ENCODE results near the gene CXCL10. TPM values are rescaled to one million over a fixed set of nuclear protein-coding genes. Genes with fewer than 3 reads are reported as not detected.

The CXCL10 gene
- total RNA-seq, 4 donors from 2014 or later = 0.50 TPM; not detected in 3

GRCh38 chr4:76013540-76013939, 9.8 kb downstream of the CXCL10 start:
- intact Hi-C loops (cut with DNase I) = no loop called here
- Histone ChIP-seq H3K4me3 (no peak overlapping the region), H3K27me3 (no peaks in the 10 kb centered on the region), H3K4me1 (peaks cover 5 to 20% (median 14%) of the 10 kb centered on the region in 4 donors), H3K27ac (replicated peaks in 1 of 4) (no peak overlapping the region), H3K9me3 (no peaks in the 10 kb centered on the region), H3K36me3 (no peaks in the 10 kb centered on the region)
- TF ChIP-seq EP300 (IDR thresholded peaks at IDR 0.05) = no peak
- no peak for TF ChIP-seq POLR2AphosphoS5 (IDR thresholded peaks at IDR 0.05)
- TF ChIP-seq POLR2A (IDR thresholded peaks at IDR 0.05; ENCODE audit: low read depth) = no peak
- TF ChIP-seq CTCF (IDR thresholded peaks at IDR 0.05) = no peak
- WGBS = 15% methylated on average over 1 of the region's 1 CpG
- no peak for DNase-seq (ENCODE audit: extremely low spot score)

GRCh38 chr4:76012388-76012801, 10.9 kb downstream of the CXCL10 start:
- Histone ChIP-seq H3K27ac (replicated peaks in 1 of 4) (peak overlapping the region; percentile 52 to 69 (median 64)), H3K36me3 (no peaks in the 10 kb centered on the region), H3K27me3 (no peaks in the 10 kb centered on the region), H3K4me1 (peaks cover 5 to 20% (median 14%) of the 10 kb centered on the region in 4 donors), H3K9me3 (no peaks in the 10 kb centered on the region), H3K4me3 (peak overlapping the region in 3 of 4 donors; percentile 28 to 48 (median 36))
- DNase-seq (ENCODE audit: extremely low spot score) = no peak
- TF ChIP-seq CTCF (IDR thresholded peaks at IDR 0.05) = no peak
- no peak for TF ChIP-seq EP300 (IDR thresholded peaks at IDR 0.05)
- no peak for TF ChIP-seq POLR2AphosphoS5 (IDR thresholded peaks at IDR 0.05)
- no peak for TF ChIP-seq POLR2A (IDR thresholded peaks at IDR 0.05; ENCODE audit: low read depth)
- intact Hi-C loops (cut with DNase I) = no loop called here
- 30% methylated on average over 1 of the region's 1 CpG for WGBS

- Histone ChIP-seq H3K27ac (replicated peaks in 1 of 4) (peak overlapping the region; percentile 52 to 69 (median 64)), H3K36me3 (no peaks in the 10 kb centered on the region), H3K9me3 (no peaks in the 10 kb centered on the region), H3K4me3 (peak overlapping the region; percentile 27 to 48 (median 32)), H3K27me3 (no peaks in the 10 kb centered on the region), H3K4me1 (peaks cover 5 to 20% (median 14%) of the 10 kb centered on the region in 4 donors)
- no peak for DNase-seq (ENCODE audit: extremely low spot score)
- 22% methylated on average over 11 of the region's 13 CpGs for WGBS
- intact Hi-C loops (cut with DNase I) = no loop called here
- TF ChIP-seq EP300 (IDR thresholded peaks at IDR 0.05) = no peak
- no peak for TF ChIP-seq CTCF (IDR thresholded peaks at IDR 0.05)
- no peak for TF ChIP-seq POLR2AphosphoS5 (IDR thresholded peaks at IDR 0.05)
- TF ChIP-seq POLR2A (IDR thresholded peaks at IDR 0.05; ENCODE audit: low read depth) = no peak
Measured at GRCh38 chr4:76011700-76012387, 11.5 kb downstream of the CXCL10 start.

- Histone ChIP-seq H3K27ac (replicated peaks in 1 of 4) (peak overlapping the region; percentile 52 to 69 (median 64)), H3K27me3 (no peaks in the 10 kb centered on the region), H3K36me3 (no peaks in the 10 kb centered on the region), H3K9me3 (no peaks in the 10 kb centered on the region), H3K4me3 (peak overlapping the region in 3 of 4 donors; percentile 27 to 48 (median 36)), H3K4me1 (peaks cover 5 to 20% (median 14%) of the 10 kb centered on the region in 4 donors)
- no peak for DNase-seq (ENCODE audit: extremely low spot score)
- WGBS = 99% methylated on average over 24 of the region's 31 CpGs
- intact Hi-C loops (cut with DNase I) = no loop called here
- TF ChIP-seq CTCF (IDR thresholded peaks at IDR 0.05) (no peak), POLR2A (IDR thresholded peaks at IDR 0.05; ENCODE audit: low read depth) (no peak), EP300 (IDR thresholded peaks at IDR 0.05) (no peak), POLR2AphosphoS5 (IDR thresholded peaks at IDR 0.05) (no peak)
Measured at GRCh38 chr4:76011018-76011670, 12.2 kb downstream of the CXCL10 start.
